Measurements from ENCODE around the gene FER1L5. TPM values are rescaled to one million over a fixed set of nuclear protein-coding genes. Genes with fewer than 3 reads are reported as not detected.

FER1L5 gene
- total RNA-seq, 1 experiment from 2014 or later = 0.09 TPM

DNA sequence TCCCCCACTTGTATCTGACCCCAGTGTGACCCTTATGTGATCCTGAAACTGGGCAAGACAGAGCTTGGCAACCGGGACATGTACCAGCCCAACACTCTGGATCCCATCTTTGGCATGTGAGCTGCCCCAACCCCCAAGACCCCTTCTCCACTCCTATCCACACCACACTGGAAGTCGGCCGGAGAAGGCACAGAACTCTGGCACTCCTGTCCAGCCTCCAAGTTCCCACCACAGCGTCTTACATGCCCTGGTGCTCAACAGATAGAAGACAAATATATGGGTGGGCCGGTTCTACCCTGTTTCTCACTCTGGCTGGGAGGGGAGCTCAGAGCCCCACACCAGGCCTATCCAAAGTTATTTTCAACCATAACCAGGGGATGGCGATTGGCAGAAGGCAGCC lies 56.5 kb downstream of the FER1L5 start:
- CTCF ChIA-PET = interaction anchor here (0.7 kb wide), 1 partner anchor 8 kb away, joined by 3 read pairs; no protein-coding TSS in a partner anchor
- Histone ChIP-seq H3K79me2 (ENCODE audit: low read depth) (no peaks in the 10 kb centered on the region), H3K4me2 (no peak overlapping the region), H4K20me1 (ENCODE audit: insufficient read depth) (no peaks in the 10 kb centered on the region), H3K9me3 (ENCODE audit: insufficient read depth, low read depth) (no peaks in the 10 kb centered on the region), H3K27me3 (ENCODE audit: insufficient read depth, low read depth) (no peaks in the 10 kb centered on the region), H3K4me3 (no peak overlapping the region), H3K27ac (no peak overlapping the region), H3F3A (ENCODE audit: insufficient read depth, low read depth) (no peaks in the 10 kb centered on the region), H3K9me2 (ENCODE audit: insufficient read depth) (no peaks in the 10 kb centered on the region), H3K4me1 (replicated peaks; ENCODE audit: insufficient read depth) (no peaks in the 10 kb centered on the region), H2AFZ (no peak overlapping the region), H3K36me3 (ENCODE audit: low read depth) (no peaks in the 10 kb centered on the region)
- no TSS peak for BruUV-seq (replicated peaks)
- no peak for DNase-seq
- POLR2A ChIA-PET (ENCODE audit: unreplicated experiment) = no interaction called here
- intact Hi-C loops (cut with micrococcal nuclease; ENCODE audit: unreplicated experiment) = no loop called here
- TF ChIP-seq, protein P1, sequence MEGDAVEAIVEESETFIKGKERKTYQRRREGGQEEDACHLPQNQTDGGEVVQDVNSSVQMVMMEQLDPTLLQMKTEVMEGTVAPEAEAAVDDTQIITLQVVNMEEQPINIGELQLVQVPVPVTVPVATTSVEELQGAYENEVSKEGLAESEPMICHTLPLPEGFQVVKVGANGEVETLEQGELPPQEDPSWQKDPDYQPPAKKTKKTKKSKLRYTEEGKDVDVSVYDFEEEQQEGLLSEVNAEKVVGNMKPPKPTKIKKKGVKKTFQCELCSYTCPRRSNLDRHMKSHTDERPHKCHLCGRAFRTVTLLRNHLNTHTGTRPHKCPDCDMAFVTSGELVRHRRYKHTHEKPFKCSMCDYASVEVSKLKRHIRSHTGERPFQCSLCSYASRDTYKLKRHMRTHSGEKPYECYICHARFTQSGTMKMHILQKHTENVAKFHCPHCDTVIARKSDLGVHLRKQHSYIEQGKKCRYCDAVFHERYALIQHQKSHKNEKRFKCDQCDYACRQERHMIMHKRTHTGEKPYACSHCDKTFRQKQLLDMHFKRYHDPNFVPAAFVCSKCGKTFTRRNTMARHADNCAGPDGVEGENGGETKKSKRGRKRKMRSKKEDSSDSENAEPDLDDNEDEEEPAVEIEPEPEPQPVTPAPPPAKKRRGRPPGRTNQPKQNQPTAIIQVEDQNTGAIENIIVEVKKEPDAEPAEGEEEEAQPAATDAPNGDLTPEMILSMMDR (conservative IDR thresholded peaks at IDR 0.05) = no peak
- TF ChIP-seq EZH2 (IDR thresholded peaks at IDR 0.05; ENCODE audit: low read depth) = no peak

DNA sequence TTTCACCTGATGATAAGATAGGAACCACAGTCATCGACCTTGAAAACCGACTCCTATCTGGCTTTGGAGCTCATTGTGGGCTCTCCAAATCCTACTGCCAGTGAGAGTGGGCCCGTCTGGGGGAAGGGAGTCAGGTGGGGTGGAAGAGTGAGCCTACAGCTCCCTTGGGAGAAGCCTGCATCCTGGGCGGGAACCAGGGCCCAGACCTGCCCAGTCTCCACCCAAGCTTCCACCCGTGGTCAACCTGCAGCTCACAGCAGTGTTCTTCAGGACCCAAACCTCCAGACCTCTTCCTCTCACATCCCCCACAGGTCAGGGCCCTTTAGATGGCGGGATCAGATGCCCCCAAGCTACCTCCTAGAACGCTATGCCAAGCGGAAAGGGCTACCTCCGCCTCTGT lies 57.1 kb downstream of the FER1L5 start:
- intact Hi-C loops (cut with micrococcal nuclease; ENCODE audit: unreplicated experiment) = no loop called here
- Histone ChIP-seq H4K20me1 (ENCODE audit: insufficient read depth) (no peaks in the 10 kb centered on the region), H3K4me2 (no peak overlapping the region), H3K27ac (no peak overlapping the region), H3K79me2 (ENCODE audit: low read depth) (no peaks in the 10 kb centered on the region), H3K4me3 (no peak overlapping the region), H3K9me3 (ENCODE audit: insufficient read depth, low read depth) (no peaks in the 10 kb centered on the region), H2AFZ (no peak overlapping the region), H3F3A (ENCODE audit: insufficient read depth, low read depth) (no peaks in the 10 kb centered on the region), H3K4me1 (replicated peaks; ENCODE audit: insufficient read depth) (no peaks in the 10 kb centered on the region), H3K27me3 (ENCODE audit: insufficient read depth, low read depth) (no peaks in the 10 kb centered on the region), H3K36me3 (ENCODE audit: low read depth) (no peaks in the 10 kb centered on the region), H3K9me2 (ENCODE audit: insufficient read depth) (no peaks in the 10 kb centered on the region)
- CTCF ChIA-PET = no interaction called here
- TF ChIP-seq EZH2 (IDR thresholded peaks at IDR 0.05; ENCODE audit: low read depth) = no peak
- TF ChIP-seq, protein P1 (conservative IDR thresholded peaks at IDR 0.05) = no peak
- BruUV-seq (replicated peaks) = no TSS peak
- DNase-seq = no peak
- POLR2A ChIA-PET (ENCODE audit: unreplicated experiment) = no interaction called here

GRCh38 chr2:96700086-96700485 lies 57.5 kb downstream of the FER1L5 start:
- no peak for DNase-seq
- no peaks in the 10 kb centered on the region for H3F3A ChIP-seq (ENCODE audit: insufficient read depth, low read depth)
- intact Hi-C loops (cut with micrococcal nuclease; ENCODE audit: unreplicated experiment) = no loop called here
- no peaks in the 10 kb centered on the region for H3K36me3 ChIP-seq (ENCODE audit: low read depth)
- no peaks in the 10 kb centered on the region for H3K9me3 ChIP-seq (ENCODE audit: insufficient read depth, low read depth)
- no peak for TF ChIP-seq EZH2 (IDR thresholded peaks at IDR 0.05; ENCODE audit: low read depth)
- TF ChIP-seq, protein P1 (conservative IDR thresholded peaks at IDR 0.05) = no peak
- H3K27ac ChIP-seq = no peak overlapping the region
- no peaks in the 10 kb centered on the region for H3K27me3 ChIP-seq (ENCODE audit: insufficient read depth, low read depth)
- no peaks in the 10 kb centered on the region for H3K9me2 ChIP-seq (ENCODE audit: insufficient read depth)
- H3K79me2 ChIP-seq (ENCODE audit: low read depth) = no peaks in the 10 kb centered on the region
- no peak overlapping the region for H3K4me2 ChIP-seq
- H3K4me3 ChIP-seq = no peak overlapping the region
- ChIA-PET POLR2A (ENCODE audit: unreplicated experiment) (no interaction called here), CTCF (no interaction called here)
- H3K4me1 ChIP-seq (replicated peaks; ENCODE audit: insufficient read depth) = no peaks in the 10 kb centered on the region
- no peak overlapping the region for H2AFZ ChIP-seq
- no peaks in the 10 kb centered on the region for H4K20me1 ChIP-seq (ENCODE audit: insufficient read depth)
- no TSS peak for BruUV-seq (replicated peaks)

Measured in PC-9 (cell line).